OCI-LY1 (cell line): ENCODE measurements around the gene MAPK13.
A peak's percentile ranks its signal among the peaks of the same experiment; 100 is the strongest.

ENCODE experiments used
- CTCF ChIP-seq: fragments of 200-600 bp; sonication (generic), shearing (Covaris generic); IDR thresholded peaks from 2 replicates; pipeline ENCODE4 v1.5.1; 2017; ENCODE audit warnings: mild to moderate bottlenecking, antibody characterized with exemption, low read length, moderate library complexity, mixed read lengths
- EZH2 ChIP-seq: fragments of 200-600 bp; sonication (generic), shearing (Covaris generic); IDR thresholded peaks from 2 replicates; pipeline ENCODE4 v1.8.0; 2017; ENCODE audit warnings: borderline replicate concordance, mixed run types, mild to moderate bottlenecking, antibody characterized with exemption, low read length, moderate library complexity, mixed read lengths

- TF ChIP-seq CTCF (peak; percentile 43), EZH2 (no peak)
Observed at GRCh38 chr6:36139431-36139830, 9.1 kb downstream of the MAPK13 start.
